Coronary artery (tissue), 2 donors: ENCODE measurements around the gene MCU.
"Not testable (repeated sequence)": the region's sequence is repeated elsewhere in the genome, so short reads cannot be mapped to it uniquely, and the experiment has no call there.

Source experiments
- DNase-seq: peaks from one replicate; pipeline ENCODE4 v3.0.0-alpha.2; 2017; ENCODE audit warnings: low spot score
- H3K27ac ChIP-seq, 2 donors: fragments of 200-600 bp; sonication (generic); one replicate each; pipeline ENCODE4 v1.5.1; 2016 to 2019
- H3K4me3 ChIP-seq: fragments of 200-600 bp; sonication (generic); 2 replicates; pipeline ENCODE4 v1.5.1; 2016; ENCODE audit warnings: mild to moderate bottlenecking, moderate library complexity
- TF ChIP-seq, protein P1 (sequence below): fragments of 200-600 bp; sonication (generic); IDR thresholded peaks from one replicate; pipeline ENCODE4 v1.5.1; 2019; ENCODE audit warnings: antibody characterized with exemption

The MCU gene

GRCh38 chr10:72893136-72893798 is 201.3 kb downstream of the MCU start, which contains the start of gene OIT3:
TSS of gene OIT3 (plus strand) at chr10:72893739. CDS start at chr10:72893799, 60 bp downstream.
- no peak within 1 kb of the TSS for H3K4me3 ChIP-seq
- TF ChIP-seq, protein P1, sequence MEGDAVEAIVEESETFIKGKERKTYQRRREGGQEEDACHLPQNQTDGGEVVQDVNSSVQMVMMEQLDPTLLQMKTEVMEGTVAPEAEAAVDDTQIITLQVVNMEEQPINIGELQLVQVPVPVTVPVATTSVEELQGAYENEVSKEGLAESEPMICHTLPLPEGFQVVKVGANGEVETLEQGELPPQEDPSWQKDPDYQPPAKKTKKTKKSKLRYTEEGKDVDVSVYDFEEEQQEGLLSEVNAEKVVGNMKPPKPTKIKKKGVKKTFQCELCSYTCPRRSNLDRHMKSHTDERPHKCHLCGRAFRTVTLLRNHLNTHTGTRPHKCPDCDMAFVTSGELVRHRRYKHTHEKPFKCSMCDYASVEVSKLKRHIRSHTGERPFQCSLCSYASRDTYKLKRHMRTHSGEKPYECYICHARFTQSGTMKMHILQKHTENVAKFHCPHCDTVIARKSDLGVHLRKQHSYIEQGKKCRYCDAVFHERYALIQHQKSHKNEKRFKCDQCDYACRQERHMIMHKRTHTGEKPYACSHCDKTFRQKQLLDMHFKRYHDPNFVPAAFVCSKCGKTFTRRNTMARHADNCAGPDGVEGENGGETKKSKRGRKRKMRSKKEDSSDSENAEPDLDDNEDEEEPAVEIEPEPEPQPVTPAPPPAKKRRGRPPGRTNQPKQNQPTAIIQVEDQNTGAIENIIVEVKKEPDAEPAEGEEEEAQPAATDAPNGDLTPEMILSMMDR: no peak
- DNase-seq: no peak
- no peak within 1 kb of the TSS for H3K27ac ChIP-seq

DNA sequence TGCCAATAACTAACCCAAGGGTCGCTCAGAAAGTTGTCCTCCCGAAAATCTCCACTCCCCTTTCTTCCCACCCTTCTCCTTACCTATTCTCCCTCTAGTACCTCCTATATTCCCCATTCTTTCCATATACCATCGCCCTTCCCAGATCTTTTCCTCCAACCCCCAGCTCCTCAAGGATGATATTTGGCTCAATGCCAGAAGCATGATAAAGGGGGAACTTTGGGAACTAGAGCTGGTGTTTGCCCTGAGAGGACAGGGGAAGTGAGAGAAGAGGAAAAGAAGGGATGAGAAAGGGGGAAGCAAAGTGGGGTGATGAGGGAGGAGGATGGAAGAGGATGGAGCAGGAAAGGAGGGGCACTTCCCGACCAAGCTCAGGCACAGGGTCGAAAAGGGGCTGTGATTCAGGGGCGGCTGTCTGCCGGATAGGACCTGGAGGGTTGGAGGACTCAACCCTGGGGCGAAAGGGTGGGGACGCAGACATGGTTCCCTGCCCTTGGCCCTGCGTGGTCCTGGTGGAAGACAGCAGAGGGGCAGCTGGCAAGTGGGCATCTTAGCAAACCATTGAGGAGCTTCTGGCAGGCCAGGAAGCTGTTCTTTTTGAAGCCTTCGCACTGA is 203.4 kb downstream of the MCU start:
- no peak for DNase-seq
- TF ChIP-seq, protein P1: no peak
- Histone ChIP-seq H3K27ac (no peak overlapping the region), H3K4me3 (no peak overlapping the region)

GRCh38 chr10:72898616-72899015 is 206.7 kb downstream of the MCU start:
- Histone ChIP-seq H3K27ac (no peak overlapping the region), H3K4me3 (no peak overlapping the region)
- TF ChIP-seq, protein P1: no peak
- no peak for DNase-seq

DNA sequence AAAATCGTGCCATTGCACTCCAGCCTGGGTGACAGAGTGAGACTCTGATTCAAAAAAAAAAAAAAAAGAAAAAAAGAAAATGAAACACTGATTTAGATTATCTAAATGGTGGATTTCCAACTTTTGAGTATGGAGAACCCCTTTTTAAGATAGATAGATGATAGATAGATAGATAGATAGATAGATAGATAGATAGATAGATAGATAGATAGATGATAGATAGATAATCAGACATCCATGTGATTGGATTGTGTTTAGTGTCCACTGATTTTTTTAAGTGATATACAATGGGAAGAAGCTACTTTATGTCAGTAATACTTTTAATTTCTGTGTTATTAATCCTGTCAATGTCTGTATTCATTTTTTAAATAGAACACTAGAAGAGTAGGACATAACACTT is 207.6 kb downstream of the MCU start:
- H3K4me3 ChIP-seq: no peak overlapping the region
- no peak for DNase-seq
- no peak overlapping the region for H3K27ac ChIP-seq
- TF ChIP-seq, protein P1: no peak

DNA sequence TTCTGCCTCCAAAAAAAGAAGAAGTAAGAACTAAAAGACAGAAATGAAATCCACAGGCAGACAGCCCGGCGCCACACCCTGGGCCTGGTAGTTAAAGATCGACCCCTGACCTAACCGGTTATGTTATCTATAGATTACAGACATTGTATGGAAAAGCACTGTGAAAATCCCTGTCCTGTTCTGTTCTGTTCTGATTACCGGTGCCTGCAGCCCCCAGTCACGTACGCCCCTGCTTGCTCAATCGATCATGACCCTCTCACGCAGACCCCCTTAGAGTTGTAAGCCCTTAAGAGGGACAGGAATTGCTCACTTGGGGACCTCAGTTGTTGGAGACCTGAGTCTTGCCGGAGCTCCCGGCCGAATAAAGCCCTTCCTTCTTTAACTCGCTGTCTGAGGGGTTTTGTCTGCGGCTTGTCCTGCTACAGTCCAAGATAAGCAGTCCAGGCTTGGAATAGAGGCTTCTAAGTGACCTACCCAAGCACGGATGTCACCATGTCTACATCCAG is 212.1 kb downstream of the MCU start:
- not testable (repeated sequence) for DNase-seq, H3K27ac ChIP-seq, H3K4me3 ChIP-seq

DNA sequence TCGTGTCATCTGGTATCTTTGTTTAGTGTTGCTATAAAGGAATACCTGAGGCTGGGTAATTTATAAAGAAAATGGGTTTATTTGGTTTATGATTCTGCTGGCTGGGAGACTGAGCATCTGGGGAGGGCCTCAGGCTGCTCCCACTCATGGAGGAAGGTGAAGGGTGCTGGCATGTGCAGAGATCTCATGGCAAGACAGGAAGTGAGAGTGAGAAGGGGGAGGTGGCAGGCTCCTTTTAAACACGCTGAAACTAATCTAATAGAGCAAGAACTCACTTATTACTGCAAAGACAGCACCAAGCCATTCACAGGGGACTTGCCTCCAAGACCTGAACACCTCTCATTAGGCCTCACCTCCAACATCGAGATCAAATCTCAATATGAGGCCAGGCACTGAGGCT is 212.9 kb downstream of the MCU start:
- Histone ChIP-seq H3K4me3 (no peak overlapping the region), H3K27ac (no peak overlapping the region)
- TF ChIP-seq, protein P1: no peak
- no peak for DNase-seq

DNA sequence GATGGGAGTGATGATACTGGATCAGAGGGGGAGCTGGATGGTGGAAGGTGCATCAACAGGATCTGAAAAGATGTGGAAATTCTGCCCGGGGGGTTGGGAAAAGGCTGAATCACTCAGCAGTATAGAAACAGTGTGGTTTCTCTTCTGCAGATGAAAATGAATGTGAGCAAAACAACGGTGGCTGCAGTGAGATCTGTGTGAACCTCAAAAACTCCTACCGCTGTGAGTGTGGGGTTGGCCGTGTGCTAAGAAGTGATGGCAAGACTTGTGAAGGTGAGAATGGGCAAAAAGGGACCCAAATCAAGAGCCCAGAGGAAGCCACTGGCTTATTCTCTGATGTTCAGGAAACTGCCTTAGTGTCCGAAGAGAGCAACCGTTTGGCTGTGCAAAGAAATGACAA is 214.5 kb downstream of the MCU start:
- DNase-seq: no peak
- no peak overlapping the region for H3K27ac ChIP-seq
- H3K4me3 ChIP-seq: no peak overlapping the region
- TF ChIP-seq, protein P1: no peak
